NCI-H446 treated with DMSO at 0.1 percent for 48 hours (cell line): ENCODE data around the gene TPRN.

Source experiments
- DNase-seq: peaks from one replicate; lab custom pipeline; 2025; lab: John Stamatoyannopoulos, UW

TPRN gene

GRCh38 chr9:137224830-137225694 lies 24.5 kb upstream of the TPRN start, which contains the start of gene CYSRT1:
Gene CYSRT1, plus strand, starts transcription at chr9:137225174. Its CDS starts 448 bp downstream, at chr9:137225622.
- no peak for DNase-seq

GRCh38 chr9:137223078-137223970 lies 22.8 kb upstream of the TPRN start:
- peak; percentile 89 for DNase-seq

- DNase-seq: no peak
These were observed 21.9 kb upstream of the TPRN start, which contains the start of gene RNF208 for GRCh38 chr9:137222190-137223077. Gene RNF208, minus strand, starts transcription at chr9:137222240. Its CDS starts 1,028 bp downstream, at chr9:137221212.

DNA sequence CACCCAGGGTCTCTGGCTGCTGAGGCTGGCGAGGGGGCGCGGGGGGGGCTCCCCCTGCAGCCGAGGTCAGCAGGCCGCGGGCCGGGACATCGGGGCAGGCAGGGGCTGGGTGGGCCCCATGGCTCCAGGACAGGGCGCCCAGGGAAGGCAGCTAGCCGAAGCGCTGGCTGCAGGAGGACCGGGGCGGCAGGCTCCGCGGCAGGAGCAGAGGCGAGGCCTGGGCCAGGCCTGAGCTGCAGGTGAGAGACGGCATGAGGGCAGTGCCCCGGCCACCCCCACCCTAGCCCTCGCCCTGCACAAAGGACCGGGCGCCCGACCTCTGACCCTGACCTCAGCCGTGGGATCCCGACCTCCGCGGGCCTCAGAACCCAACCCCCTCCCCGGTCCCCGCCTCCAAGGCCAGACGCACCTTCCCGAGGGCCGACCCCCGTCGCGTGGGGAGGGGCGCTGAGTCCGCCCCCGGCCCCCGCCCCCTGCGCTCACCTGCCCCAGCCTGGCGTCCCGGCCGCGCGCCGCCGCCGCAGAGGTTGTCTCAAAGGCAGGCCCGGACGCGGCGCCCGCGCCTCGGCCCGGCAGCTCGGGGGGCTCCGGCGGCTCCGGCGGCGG lies 21.1 kb upstream of the TPRN start:
- DNase-seq: no peak

- no peak for DNase-seq
These were observed 20.6 kb upstream of the TPRN start for GRCh38 chr9:137221095-137221505.

GRCh38 chr9:137220317-137221094 lies 20.0 kb upstream of the TPRN start:
- no peak for DNase-seq

GRCh38 chr9:137219757-137220316 lies 19.3 kb upstream of the TPRN start:
- no peak for DNase-seq

GRCh38 chr9:137218754-137219271 lies 18.3 kb upstream of the TPRN start:
- DNase-seq: no peak

DNA sequence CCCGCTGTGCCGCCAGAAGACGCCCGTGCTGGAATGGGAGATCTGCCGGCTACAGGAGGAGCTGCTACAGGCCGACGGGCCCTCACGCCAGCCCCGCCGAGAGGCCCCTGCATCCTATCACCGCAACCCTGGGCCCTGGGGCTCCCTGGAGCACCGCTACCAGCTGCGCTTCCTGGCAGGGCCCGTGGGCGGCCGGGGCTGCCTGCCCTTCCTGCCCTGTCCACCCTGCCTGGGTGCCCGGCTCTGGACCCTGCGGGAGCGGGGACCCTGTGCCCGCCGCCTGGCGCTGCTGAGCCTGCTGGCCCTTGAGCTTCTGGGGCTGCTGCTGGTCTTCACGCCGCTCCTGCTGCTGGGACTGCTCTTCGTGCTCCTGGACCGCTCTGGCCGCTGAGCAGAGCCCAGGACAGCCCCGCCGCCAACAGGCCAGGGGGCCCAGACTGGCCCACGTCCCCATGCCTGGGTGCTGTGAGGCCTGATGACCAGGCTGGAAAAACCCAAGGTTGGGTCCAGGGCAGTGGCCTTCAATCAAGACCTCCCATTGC lies 17.7 kb upstream of the TPRN start:
- no peak for DNase-seq

DNA sequence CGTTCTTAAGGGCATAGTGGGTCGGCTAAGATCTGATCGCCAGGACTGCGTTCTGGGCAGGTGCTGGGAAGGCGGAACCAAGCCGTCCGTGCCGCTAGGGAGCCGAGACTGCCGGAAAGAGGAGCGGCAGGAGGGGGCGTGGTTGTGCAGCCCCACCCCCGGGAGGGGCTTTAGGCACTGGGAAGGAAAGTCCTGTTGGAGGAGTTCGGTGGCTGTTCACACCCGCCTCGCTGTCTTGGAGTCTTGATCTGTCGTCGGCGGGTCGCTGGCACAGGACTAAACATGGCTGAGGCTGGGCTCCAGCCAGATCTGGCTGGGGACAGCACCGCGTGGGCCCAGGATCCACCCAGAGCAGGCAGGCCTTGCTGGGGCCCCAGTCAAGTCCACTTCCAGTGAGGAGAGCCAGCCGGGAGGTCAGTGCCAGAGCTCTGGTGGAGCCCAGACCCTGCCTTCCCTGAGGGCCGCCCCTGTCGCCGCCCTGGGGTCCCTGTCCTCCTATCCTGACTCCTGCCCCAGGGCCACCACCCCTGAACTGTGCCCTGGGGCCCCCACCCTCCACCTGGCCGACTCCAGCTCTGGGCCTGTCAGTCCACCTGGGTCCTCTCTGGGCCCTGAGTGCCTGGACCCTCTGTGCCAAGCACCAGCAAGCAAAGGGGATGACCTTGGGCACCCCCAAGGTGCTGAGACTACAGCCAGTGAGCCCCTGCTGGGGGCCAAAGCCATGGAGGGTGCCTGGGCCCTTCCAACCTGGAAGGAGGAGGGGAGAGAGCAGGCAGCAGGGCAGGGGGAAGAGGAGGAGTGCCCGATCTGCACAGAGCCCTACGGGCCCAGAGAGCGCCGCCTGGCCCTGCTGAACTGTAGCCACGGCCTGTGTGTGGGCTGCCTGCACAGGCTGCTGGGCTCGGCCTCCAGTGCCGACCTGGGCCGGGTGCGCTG lies 17.0 kb upstream of the TPRN start:
- no peak for DNase-seq

- no peak for DNase-seq
These were observed 15.8 kb upstream of the TPRN start for GRCh38 chr9:137216188-137216965.

DNA sequence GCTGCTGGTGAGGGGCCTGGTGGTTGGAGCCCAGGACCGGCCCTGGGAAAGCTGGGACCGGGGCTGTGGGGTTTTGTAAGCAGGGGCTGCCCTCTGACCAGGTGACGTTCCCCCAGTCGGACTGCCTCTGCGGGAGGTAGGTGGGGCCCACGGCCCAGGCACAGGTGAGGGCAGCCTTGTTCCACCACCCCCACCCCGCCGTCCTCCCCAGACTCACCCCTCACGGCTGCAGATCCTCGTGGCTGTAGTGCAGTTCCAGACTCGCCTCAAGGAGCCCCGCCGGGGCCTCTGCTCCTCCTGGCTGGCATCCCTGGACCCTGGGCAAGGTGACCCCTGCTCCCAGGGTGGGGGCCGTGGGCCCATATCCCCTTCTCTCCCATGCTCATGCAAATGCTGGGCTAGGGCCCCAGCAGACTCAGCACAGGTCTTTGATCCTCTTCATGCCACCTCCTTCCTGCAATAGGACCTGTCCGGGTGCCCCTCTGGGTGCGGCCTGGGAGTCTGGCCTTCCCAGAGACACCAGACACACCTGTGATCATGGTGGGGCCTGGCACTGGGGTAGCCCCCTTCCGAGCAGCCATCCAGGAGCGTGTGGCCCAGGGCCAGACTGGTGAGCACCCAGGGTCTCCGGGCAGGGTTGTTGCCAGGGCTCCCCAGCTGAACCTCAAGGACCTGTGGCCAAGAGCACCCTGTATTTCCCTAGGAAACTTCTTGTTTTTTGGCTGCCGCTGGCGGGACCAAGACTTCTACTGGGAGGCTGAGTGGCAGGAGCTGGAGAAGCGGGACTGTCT lies 14.8 kb upstream of the TPRN start:
- no peak for DNase-seq

DNA sequence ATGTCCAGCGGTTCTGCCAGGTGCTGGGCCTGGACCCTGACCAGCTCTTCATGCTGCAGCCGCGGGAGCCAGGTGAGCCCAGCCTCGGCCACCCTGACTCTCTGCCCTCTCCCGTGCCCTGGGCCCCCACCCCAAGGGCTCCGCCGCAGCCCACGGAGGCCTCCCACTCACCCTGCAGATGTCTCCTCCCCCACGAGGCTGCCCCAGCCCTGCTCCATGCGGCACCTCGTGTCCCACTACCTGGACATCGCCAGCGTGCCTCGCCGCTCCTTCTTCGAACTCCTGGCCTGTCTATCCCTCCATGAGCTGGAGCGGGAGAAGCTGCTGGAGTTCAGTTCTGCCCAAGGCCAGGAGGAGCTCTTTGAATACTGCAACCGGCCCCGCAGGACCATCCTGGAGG lies 14.1 kb upstream of the TPRN start:
- DNase-seq: no peak

DNA sequence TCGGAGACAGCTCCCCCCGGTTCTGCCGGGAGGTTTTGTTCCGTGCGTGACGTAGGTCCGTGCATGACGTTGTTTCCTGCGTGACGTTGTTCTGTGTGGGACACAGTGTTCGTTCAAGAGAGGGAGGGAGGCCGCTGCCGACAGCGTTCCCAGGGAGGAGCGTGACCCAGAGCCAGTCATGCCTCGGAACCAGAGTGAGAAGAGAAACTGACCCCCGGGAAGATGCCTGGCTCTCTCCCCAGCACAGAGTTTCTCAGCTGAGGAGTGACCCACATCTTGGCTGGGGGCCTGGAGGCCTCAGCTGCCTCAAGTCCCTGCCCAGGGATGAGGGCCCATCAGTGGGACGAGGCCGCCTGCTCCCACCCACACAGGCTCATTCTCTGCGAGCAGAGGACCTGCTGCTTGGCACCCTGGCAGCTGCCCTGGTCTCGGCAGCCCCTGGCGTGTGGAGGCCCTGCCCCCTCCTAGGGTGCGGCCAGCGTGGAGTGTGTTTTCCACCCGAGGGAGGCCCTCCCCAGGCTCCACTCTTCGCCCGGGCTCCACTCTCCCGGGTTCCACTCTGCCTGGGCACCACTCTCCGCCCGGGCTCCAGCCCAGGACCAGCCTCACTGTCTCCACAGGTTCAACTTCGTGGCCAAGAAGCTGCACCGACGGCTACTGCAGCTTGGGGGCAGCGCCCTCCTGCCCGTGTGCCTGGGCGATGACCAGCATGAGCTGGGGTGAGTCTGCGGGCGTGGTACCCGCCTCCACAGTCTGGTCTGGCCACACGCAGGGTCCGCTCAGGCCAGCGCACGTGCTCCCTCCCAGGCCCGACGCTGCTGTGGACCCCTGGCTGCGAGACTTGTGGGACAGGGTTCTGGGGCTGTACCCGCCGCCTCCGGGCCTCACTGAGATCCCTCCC lies 12.9 kb upstream of the TPRN start:
- DNase-seq: no peak

GRCh38 chr9:137212520-137212919 lies 12.0 kb upstream of the TPRN start:
- DNase-seq: no peak

- DNase-seq: no peak
These were observed 11.0 kb upstream of the TPRN start for GRCh38 chr9:137211532-137211931.
